BJ (cell line): ENCODE data around the gene LIN28A. TPM values are rescaled to one million over a fixed set of nuclear protein-coding genes. Genes with fewer than 3 reads are reported as not detected.
A peak's percentile ranks its signal among the peaks of the same experiment; 100 is the strongest.

Experiments
- CTCF ChIA-PET: fragments of 350-600 bp; formaldehyde crosslinking; extraction: SDS; loops from one replicate; lab custom pipeline; 2021; ENCODE audit warnings: antibody characterized with exemption, inconsistent platforms; lab: Yijun Ruan, JAX
- POLR2A ChIA-PET: fragments of 300-600 bp; sonication (Branson Sonifier 250); formaldehyde crosslinking; extraction: SDS; loops from one replicate; lab custom pipeline; 2021; ENCODE audit warnings: antibody characterized with exemption; lab: Charles Lee
- DNase-seq: peaks from one replicate; pipeline ENCODE4 v3.0.0-alpha.2; 2011; ENCODE audit warnings: low read depth
- H3K27me3 ChIP-seq: 2 replicates; pipeline ENCODE4 v1.6.0; 2011; ENCODE audit warnings: low read length; ENCODE audit not compliant: control insufficient read depth, insufficient read depth
- H3K36me3 ChIP-seq: 2 replicates; pipeline ENCODE4 v1.5.1; 2011; ENCODE audit warnings: low read length; ENCODE audit not compliant: control insufficient read depth, insufficient read depth
- H3K4me3 ChIP-seq: 2 replicates; pipeline ENCODE4 v1.5.1; 2011; ENCODE audit warnings: low read depth, mild to moderate bottlenecking, control low read depth, low read length
- CTCF ChIP-seq: IDR thresholded peaks from 2 replicates; pipeline ENCODE4 v1.5.1; 2011; ENCODE audit warnings: low read depth, mild to moderate bottlenecking, control low read depth, inconsistent platforms, low read length, moderate library complexity; ENCODE audit not compliant: insufficient read depth
- polyA plus RNA-seq: library from polyadenylated mRNA; depleted of rRNA; stranded (reverse); fragments of >200 nt; gene quantifications from 2 replicates; pipeline ENCODE4 v1.2.3, GENCODE V29; 2011

The LIN28A gene
- polyA plus RNA-seq, 1 experiment = not detected

GRCh38 chr1:26387447-26387846 is 23.2 kb upstream of the LIN28A start:
- Histone ChIP-seq H3K4me3 (no peak overlapping the region), H3K27me3 (no peaks in the 10 kb centered on the region), H3K36me3 (no peaks in the 10 kb centered on the region)
- DNase-seq = no peak
- CTCF ChIA-PET = interaction anchor here (1.1 to 1.5 kb wide), 3 partner anchors 30 to 108 kb away, joined by 3 to 4 read pairs (median 3); partner anchors contain the start of gene SH3BGRL3
- no peak for TF ChIP-seq CTCF
- POLR2A ChIA-PET = no interaction called here

GRCh38 chr1:26388791-26389445 is 21.7 kb upstream of the LIN28A start:
- ChIA-PET CTCF (interaction anchor here (0.8 to 3.7 kb wide), 3 partner anchors 25 to 113 kb away, joined by 3 to 13 read pairs (median 3); no protein-coding TSS in a partner anchor), POLR2A (no interaction called here)
- 0 out of 2 replicates have a peak, but pooled peaks cover 1% of the 10 kb centered on the region for H3K27me3 ChIP-seq

GRCh38 chr1:26389604-26390247 is 20.9 kb upstream of the LIN28A start:
- CTCF ChIA-PET = interaction anchor here (0.8 to 3.7 kb wide), 3 partner anchors 26 to 114 kb away, joined by 3 to 13 read pairs (median 6); no protein-coding TSS in a partner anchor
- no peaks in the 10 kb centered on the region for H3K36me3 ChIP-seq
- TF ChIP-seq CTCF = no peak
- POLR2A ChIA-PET = no interaction called here
- H3K4me3 ChIP-seq = no peak overlapping the region
- H3K27me3 ChIP-seq = 0 out of 2 replicates have a peak, but pooled peaks cover 1% of the 10 kb centered on the region
- no peak for DNase-seq

More at GRCh38 chr1:26388791-26389445, 21.7 kb upstream of the LIN28A start:
- Histone ChIP-seq H3K4me3 (no peak overlapping the region), H3K36me3 (no peaks in the 10 kb centered on the region)
- no peak for TF ChIP-seq CTCF
- no peak for DNase-seq

DNA sequence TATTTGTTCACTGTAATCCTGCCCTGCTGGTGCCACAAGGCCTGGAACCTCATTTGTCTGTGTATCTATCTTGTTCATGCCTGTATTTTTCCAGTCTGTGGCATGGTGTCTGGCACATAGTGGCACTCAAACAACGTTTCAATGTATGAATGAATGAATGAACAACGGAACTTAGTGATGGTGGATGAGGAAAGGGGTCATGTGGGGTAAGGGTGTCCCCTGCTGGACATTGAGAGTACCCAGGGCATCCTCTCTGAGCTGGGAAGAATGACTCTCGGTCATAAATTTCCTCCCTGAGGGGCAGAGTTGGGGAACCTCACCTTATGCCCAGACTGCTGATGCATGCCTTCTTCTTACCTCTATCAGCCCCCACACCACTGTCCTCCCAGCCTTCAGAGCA is 19.2 kb upstream of the LIN28A start:
- Histone ChIP-seq H3K36me3 (no peaks in the 10 kb centered on the region), H3K27me3 (0 out of 2 replicates have a peak, but pooled peaks cover 1% of the 10 kb centered on the region), H3K4me3 (no peak overlapping the region)
- POLR2A ChIA-PET = no interaction called here
- TF ChIP-seq CTCF = peak; percentile 89
- DNase-seq = no peak
- CTCF ChIA-PET = interaction anchor here (0.8 to 3.7 kb wide), 19 partner anchors 11 to 241 kb away, joined by 3 to 13 read pairs (median 4); partner anchors contain the start of genes C1orf232, CATSPER4, SH3BGRL3 and ZNF593

- H3K36me3 ChIP-seq = no peaks in the 10 kb centered on the region
- CTCF ChIA-PET = interaction anchor here (0.9 to 1.7 kb wide), 7 partner anchors 10 to 130 kb away, joined by 3 to 7 read pairs (median 4); partner anchors contain the start of gene LIN28A
- DNase-seq = no peak
- no peak for TF ChIP-seq CTCF
- no peak overlapping the region for H3K4me3 ChIP-seq
- H3K27me3 ChIP-seq = 0 out of 2 replicates have a peak, but pooled peaks cover 1% of the 10 kb centered on the region
- POLR2A ChIA-PET = no interaction called here
Measured at GRCh38 chr1:26395754-26396153, 14.9 kb upstream of the LIN28A start.
